NB4 (cell line): ENCODE data around the gene ZDHHC1.

Experiments
- CTCF ChIP-seq: IDR thresholded peaks from one replicate; pipeline ENCODE4 v1.5.1; 2012; ENCODE audit warnings: low read depth, low read length
- MYC ChIP-seq: IDR thresholded peaks from 2 replicates; pipeline ENCODE4 v1.6.1; 2011; ENCODE audit warnings: low read depth, low read length
- POLR2A ChIP-seq: IDR thresholded peaks from 2 replicates; pipeline ENCODE4 v1.6.1; 2011; ENCODE audit warnings: mild to moderate bottlenecking; ENCODE audit not compliant: insufficient read length; ENCODE audit errors: extremely low read depth

- TF ChIP-seq CTCF, result no peak
- no peak for TF ChIP-seq POLR2A
- no peak for TF ChIP-seq MYC
These were observed 45.5 kb upstream of the ZDHHC1 start for GRCh38 chr16:67461600-67462278.
